IMR-90 (cell line): Measurements from ENCODE around the gene SAMSN1.

Experiments
- RAD21 ChIP-seq: IDR thresholded peaks from 2 replicates; pipeline ENCODE4 v1.6.1; 2012; ENCODE audit warnings: low read length, improper control_type of control experiment
- TF ChIP-seq, protein P1 (sequence below): conservative IDR thresholded peaks from 2 replicates; pipeline ENCODE4 v1.5.1; 2012; ENCODE audit warnings: mild to moderate bottlenecking, low read depth, low read length, improper control_type of control experiment

DNA sequence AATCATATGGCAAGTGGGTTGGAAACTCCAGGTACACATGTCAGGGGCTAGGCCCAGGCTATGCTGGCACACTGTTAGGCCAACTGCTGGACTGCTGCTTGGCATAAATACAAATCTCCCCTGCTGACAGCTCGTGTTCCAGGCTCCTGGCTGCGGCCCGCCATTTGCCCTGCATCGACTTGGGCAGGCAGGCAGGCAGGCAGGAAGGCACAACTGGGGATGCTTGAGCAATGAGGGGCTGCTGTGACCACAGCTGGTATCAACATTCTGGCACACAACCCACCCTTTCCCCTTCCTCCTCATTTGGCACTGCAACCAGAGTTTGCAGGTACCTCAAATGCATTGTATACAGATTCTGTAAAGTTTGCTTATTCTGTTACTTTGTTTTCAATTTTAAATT lies 53.2 kb downstream of the SAMSN1 start:
- TF ChIP-seq RAD21: no peak
- TF ChIP-seq, protein P1, sequence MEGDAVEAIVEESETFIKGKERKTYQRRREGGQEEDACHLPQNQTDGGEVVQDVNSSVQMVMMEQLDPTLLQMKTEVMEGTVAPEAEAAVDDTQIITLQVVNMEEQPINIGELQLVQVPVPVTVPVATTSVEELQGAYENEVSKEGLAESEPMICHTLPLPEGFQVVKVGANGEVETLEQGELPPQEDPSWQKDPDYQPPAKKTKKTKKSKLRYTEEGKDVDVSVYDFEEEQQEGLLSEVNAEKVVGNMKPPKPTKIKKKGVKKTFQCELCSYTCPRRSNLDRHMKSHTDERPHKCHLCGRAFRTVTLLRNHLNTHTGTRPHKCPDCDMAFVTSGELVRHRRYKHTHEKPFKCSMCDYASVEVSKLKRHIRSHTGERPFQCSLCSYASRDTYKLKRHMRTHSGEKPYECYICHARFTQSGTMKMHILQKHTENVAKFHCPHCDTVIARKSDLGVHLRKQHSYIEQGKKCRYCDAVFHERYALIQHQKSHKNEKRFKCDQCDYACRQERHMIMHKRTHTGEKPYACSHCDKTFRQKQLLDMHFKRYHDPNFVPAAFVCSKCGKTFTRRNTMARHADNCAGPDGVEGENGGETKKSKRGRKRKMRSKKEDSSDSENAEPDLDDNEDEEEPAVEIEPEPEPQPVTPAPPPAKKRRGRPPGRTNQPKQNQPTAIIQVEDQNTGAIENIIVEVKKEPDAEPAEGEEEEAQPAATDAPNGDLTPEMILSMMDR: no peak
